T47D (cell line): Measurements from ENCODE around the gene BMP6.

Experiments
- DNase-seq, 2 experiments: peaks; one replicate each; pipeline versions ENCODE4 v3.0.0 to v3.0.0-alpha.2; 2011 to 2012; ENCODE audit warnings: low read depth in 1 of 2, low spot score in 1 of 2
- JUND ChIP-seq: IDR thresholded peaks from 2 replicates; pipeline ENCODE4 v1.6.1; 2012; ENCODE audit warnings: low read depth
- in situ Hi-C: cut with HindIII; loops from 2 replicates; pipeline ENCODE4 v1.10.0; 2016; ENCODE audit warnings: low sequenced_read_pairs, low pct_unique_long_range_greater_than_20kb

Gene BMP6

DNA sequence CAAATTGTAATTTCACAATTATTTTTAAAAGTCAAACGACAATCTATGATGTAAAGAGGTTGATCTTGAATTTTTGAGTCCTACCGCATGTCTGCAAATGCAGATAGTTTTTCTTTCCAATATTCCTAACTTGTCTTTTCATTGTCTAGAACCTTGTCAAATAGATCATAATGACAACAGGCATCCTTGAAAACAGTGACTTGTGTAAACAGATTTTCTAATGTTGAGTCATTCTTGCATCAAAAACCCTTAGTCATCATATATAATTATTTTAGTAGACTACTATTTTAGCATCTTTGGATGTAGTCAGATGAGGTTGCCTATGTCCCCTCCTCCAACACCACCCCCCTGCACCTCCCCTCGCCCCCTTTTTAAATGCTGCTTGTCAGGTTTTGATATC, 43.8 kb downstream of the BMP6 start:
- in situ Hi-C loops = no loop called here
- DNase-seq = no peak
- TF ChIP-seq JUND = no peak

- in situ Hi-C loops = no loop called here
- no peak for DNase-seq
- no peak for TF ChIP-seq JUND
Measured at GRCh38 chr6:7770111-7770510, 44.2 kb downstream of the BMP6 start.

GRCh38 chr6:7770601-7771000, 44.7 kb downstream of the BMP6 start:
- DNase-seq = no peak
- TF ChIP-seq JUND = no peak
- in situ Hi-C loops = no loop called here

DNA sequence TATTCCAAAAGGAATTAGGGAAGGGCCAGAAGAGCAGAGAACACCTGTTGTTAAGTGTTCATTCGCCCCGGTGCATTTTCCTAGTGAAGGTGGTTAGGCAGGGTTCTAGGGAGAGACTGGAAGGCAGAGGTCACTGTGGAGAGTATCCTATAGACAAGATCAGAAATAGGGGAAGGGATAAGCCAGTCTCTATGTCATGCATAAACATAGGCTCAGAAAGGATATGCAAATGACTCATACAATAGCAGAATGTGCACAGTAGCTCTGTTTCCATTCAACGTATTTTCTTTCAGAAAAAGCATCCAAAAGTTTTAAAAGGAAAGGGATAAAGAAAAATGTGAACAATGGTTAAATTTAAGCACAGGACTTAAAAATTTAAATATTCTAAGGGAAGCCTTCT, 47.4 kb downstream of the BMP6 start:
- TF ChIP-seq JUND = no peak
- no peak for DNase-seq
- in situ Hi-C loops = no loop called here

GRCh38 chr6:7773914-7774313, 48.0 kb downstream of the BMP6 start:
- DNase-seq = peak in 1 of 2 experiments; percentile 16
- no peak for TF ChIP-seq JUND
- in situ Hi-C loops = no loop called here

GRCh38 chr6:7776509-7776908, 50.6 kb downstream of the BMP6 start:
- in situ Hi-C loops = no loop called here
- TF ChIP-seq JUND = no peak
- DNase-seq = no peak

DNA sequence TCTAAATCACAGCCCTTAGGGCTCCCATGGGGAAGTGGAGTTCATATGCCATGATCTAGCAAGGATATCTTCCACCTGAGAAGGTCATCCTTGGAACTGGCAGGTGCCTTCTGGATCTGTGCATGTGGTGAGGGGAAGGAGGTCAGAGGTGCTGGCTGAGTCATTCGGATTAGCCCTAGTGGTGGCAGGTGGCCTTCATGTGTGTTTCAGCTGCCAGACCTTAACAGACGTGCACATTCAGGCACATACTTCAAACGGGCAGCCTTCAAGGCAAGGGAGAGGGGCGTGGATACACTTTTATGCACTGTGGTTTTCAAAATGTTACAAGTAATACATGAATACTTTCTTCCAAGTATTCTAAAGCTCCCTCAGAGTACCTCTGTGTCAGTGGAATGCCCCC, 51.2 kb downstream of the BMP6 start:
- in situ Hi-C loops = no loop called here
- TF ChIP-seq JUND = no peak
- no peak for DNase-seq

DNA sequence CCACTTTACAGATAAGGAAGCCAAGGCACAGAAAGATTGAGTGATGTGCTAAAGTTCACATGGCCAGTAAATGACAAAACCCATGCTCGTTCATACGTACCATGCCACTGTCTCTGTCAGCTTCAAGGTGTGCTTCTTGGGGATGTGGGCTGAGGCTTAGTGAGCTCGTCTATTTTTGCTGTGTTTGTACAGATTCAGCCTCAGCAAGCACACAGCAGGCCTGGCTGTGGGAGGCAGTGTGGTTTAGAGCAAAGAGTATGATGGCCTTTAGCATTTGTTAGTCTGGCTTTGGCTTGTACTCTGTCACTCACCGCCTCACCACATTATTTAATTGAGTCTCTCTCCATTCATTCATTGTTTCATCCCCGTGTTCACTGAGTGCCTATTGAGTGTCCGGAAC, 55.3 kb downstream of the BMP6 start:
- in situ Hi-C loops = no loop called here
- DNase-seq = no peak
- TF ChIP-seq JUND = no peak

GRCh38 chr6:7784248-7784647, 58.3 kb downstream of the BMP6 start:
- in situ Hi-C loops = no loop called here
- TF ChIP-seq JUND = no peak
- DNase-seq = no peak

- no peak for DNase-seq
- TF ChIP-seq JUND = no peak
- in situ Hi-C loops = no loop called here
Measured at GRCh38 chr6:7784706-7785105, 58.8 kb downstream of the BMP6 start.

- in situ Hi-C loops = no loop called here
- no peak for DNase-seq
- TF ChIP-seq JUND = no peak
Measured at GRCh38 chr6:7785243-7786035, 59.5 kb downstream of the BMP6 start.

DNA sequence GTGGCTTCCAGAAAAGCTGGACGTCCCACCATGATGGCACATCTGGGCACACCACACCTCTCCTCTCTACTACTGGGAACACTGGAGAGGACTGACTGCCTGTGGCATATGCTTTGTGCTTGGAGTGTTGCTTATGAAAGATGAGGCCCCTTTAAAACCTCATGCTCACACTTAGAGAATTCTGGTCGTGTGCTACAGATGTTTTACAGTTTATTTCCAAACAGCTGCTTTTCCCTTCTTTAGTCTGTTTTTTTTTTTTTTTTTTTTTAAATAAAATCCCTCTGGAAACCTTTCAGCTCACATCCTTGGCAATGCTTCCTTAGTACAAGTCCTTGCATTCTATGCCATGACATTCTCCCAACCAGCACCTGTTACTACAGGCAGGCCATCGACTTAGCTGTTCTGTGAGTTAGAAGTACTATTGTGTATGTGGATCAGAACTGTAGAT, 60.3 kb downstream of the BMP6 start:
- no peak for TF ChIP-seq JUND
- in situ Hi-C loops = no loop called here
- no peak for DNase-seq

DNA sequence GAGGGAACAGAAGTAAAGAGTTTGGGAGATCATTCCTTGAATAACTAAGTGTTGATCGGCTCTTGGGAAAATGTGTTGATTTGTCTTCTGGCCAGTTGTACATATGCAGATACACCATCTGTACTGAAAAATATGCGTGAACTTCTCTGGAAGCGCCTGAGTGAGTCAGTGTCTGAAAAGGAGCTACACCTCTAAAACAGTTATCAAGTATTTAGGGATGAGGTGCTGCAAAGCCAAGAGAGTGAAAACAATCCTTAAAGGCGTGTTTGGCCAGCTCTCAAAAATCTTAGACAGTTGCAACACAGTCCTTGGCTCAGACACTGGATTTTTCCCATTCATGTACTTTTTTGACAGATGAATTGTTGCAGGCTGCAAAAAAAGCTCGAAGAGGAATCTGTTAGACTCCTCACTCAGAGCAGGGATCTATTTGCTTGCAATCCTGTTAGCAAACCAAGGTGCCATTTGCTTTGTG, 61.3 kb downstream of the BMP6 start:
- in situ Hi-C loops = no loop called here
- DNase-seq = no peak

DNA sequence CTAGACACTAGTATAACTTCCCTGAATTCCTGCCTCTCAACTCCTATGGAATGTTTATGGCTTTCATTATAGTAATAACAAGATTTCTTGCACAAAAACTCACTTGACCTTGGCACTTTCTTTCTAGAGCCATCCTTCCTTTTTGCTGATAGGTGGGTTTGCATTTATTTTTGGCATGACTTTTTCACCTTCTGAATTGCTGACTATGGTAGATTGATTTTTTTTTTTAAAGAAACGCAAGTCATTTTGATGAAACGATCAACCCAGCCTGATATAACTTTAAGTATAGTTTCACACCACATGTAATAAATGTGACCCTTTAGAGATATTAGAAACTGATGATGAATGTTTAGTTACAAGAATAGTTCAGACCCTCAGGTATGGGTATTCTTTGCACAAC, 61.8 kb downstream of the BMP6 start:
- no peak for DNase-seq
- TF ChIP-seq JUND = no peak
- in situ Hi-C loops = no loop called here

More for the DNA sequence above, 61.3 kb downstream of the BMP6 start:
- no peak for TF ChIP-seq JUND
